Activated CD4-positive, alpha-beta memory T cell treated with anti-CD3 and anti-CD28 coated beads, Interleukin-2, amount 10 ng/mL, durations not matched to agents 7 days and 5 days (primary cell): ENCODE data around the gene N4BP2. TPM values are rescaled to one million over a fixed set of nuclear protein-coding genes. Genes with fewer than 3 reads are reported as not detected.

Source experiments
- CTCF ChIA-PET: fragments of 350-600 bp; sonication (Branson Sonifier 250); formaldehyde crosslinking; loops from one replicate; lab custom pipeline; 2021; ENCODE audit warnings: antibody characterized with exemption, inconsistent platforms; lab: Charles Lee
- POLR2A ChIA-PET: fragments of 350-600 bp; sonication (Branson Sonifier 250); formaldehyde crosslinking; loops from one replicate; lab custom pipeline; 2021; ENCODE audit warnings: antibody characterized with exemption; lab: Charles Lee
- DNase-seq: peaks from one replicate; pipeline ENCODE4 v3.0.0-alpha.2; 2020
- H3K27ac Mint-ChIP-seq: one replicate; pipeline ENCODE4 v1.8.0; 2021; ENCODE audit warnings: mild to moderate bottlenecking, mixed read lengths
- H3K27me3 Mint-ChIP-seq: one replicate; pipeline ENCODE4 v1.8.0; 2021; ENCODE audit warnings: mixed read lengths
- H3K36me3 Mint-ChIP-seq: one replicate; pipeline ENCODE4 v1.8.0; 2021; ENCODE audit warnings: low read depth, mixed read lengths
- H3K4me1 Mint-ChIP-seq: one replicate; pipeline ENCODE4 v1.8.0; 2021; ENCODE audit warnings: mixed read lengths
- H3K4me3 Mint-ChIP-seq: one replicate; pipeline ENCODE4 v1.8.0; 2021; ENCODE audit warnings: mild to moderate bottlenecking, mixed read lengths
- H3K9me3 Mint-ChIP-seq: one replicate; pipeline ENCODE4 v1.8.0; 2021; ENCODE audit warnings: mixed read lengths
- total RNA-seq, 2 experiments: library from RNA; stranded (reverse); gene quantifications; one replicate each; pipeline ENCODE4 v1.2.3, GENCODE V29; 2021

The N4BP2 gene
- total RNA-seq, 2 experiments from 2014 or later, result 22.5 to 26.8 TPM

GRCh38 chr4:40190019-40190418 is 133.4 kb downstream of the N4BP2 start:
- no peak for DNase-seq
- Mint-ChIP-seq H3K4me1 (peaks cover 72% of the 10 kb centered on the region), H3K9me3 (no peaks in the 10 kb centered on the region), H3K4me3 (peak overlapping the region; percentile 97), H3K27me3 (no peaks in the 10 kb centered on the region), H3K27ac (peak overlapping the region; percentile 29), H3K36me3 (no peaks in the 10 kb centered on the region)
- ChIA-PET POLR2A (interaction anchor here (0.8 to 10.0 kb wide), 5 partner anchors 7 to 118 kb away, joined by 3 to 135 read pairs (median 17); partner anchors contain the start of gene RHOH), CTCF (interaction anchor here (1.0 to 2.3 kb wide), 3 partner anchors 10 to 135 kb away, joined by 3 to 7 read pairs (median 7); no protein-coding TSS in a partner anchor)

DNA sequence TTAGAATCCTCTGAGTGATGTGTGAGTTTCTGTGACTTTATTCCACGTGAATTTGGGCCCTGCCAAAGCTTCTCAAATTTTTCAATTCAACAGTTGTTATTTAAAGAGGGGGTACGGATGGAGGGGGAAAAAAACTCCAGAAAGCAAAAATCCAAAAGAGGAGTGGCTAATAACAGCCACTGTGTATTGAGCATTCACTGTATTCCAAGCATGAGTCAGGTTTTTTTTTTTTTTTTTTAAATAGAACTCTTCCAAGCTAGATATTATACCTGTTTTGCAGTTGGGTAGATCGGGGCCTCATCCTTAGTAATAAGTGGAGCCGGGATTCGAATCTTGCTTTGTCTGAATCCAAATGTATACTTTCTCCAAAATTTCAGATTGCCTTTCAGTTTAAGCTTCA is 133.8 kb downstream of the N4BP2 start:
- no peak for DNase-seq
- Mint-ChIP-seq H3K9me3 (no peaks in the 10 kb centered on the region), H3K4me3 (peak overlapping the region; percentile 97), H3K27me3 (no peaks in the 10 kb centered on the region), H3K27ac (peak overlapping the region; percentile 99), H3K36me3 (no peaks in the 10 kb centered on the region), H3K4me1 (peaks cover 75% of the 10 kb centered on the region)
- CTCF ChIA-PET, result interaction anchor here (0.7 to 2.8 kb wide), 7 partner anchors 10 to 391 kb away, joined by 3 to 13 read pairs (median 3); no protein-coding TSS in a partner anchor
- POLR2A ChIA-PET, result interaction anchor here (0.6 to 10.0 kb wide), 11 partner anchors 7 to 117 kb away, joined by 3 to 135 read pairs (median 8); partner anchors contain the start of gene RHOH

- peak overlapping the region; percentile 99 for H3K27ac Mint-ChIP-seq
- ChIA-PET CTCF (interaction anchor here (0.7 to 2.8 kb wide), 9 partner anchors 9 to 706 kb away, joined by 3 to 13 read pairs (median 3); no protein-coding TSS in a partner anchor), POLR2A (interaction anchor here (0.6 to 10.0 kb wide), 18 partner anchors 6 to 135 kb away, joined by 3 to 135 read pairs (median 5); partner anchors contain the start of genes N4BP2 and RHOH)
- no peak for DNase-seq
- H3K4me3 Mint-ChIP-seq, result peak overlapping the region; percentile 97
- H3K36me3 Mint-ChIP-seq, result no peaks in the 10 kb centered on the region
- peaks cover 77% of the 10 kb centered on the region for H3K4me1 Mint-ChIP-seq
- H3K27me3 Mint-ChIP-seq, result no peaks in the 10 kb centered on the region
- H3K9me3 Mint-ChIP-seq, result no peaks in the 10 kb centered on the region
These were observed 134.5 kb downstream of the N4BP2 start for GRCh38 chr4:40190880-40191815.

- peak overlapping the region; percentile 97 for H3K4me3 Mint-ChIP-seq
These were observed 135.7 kb downstream of the N4BP2 start for GRCh38 chr4:40192114-40193015.

DNA sequence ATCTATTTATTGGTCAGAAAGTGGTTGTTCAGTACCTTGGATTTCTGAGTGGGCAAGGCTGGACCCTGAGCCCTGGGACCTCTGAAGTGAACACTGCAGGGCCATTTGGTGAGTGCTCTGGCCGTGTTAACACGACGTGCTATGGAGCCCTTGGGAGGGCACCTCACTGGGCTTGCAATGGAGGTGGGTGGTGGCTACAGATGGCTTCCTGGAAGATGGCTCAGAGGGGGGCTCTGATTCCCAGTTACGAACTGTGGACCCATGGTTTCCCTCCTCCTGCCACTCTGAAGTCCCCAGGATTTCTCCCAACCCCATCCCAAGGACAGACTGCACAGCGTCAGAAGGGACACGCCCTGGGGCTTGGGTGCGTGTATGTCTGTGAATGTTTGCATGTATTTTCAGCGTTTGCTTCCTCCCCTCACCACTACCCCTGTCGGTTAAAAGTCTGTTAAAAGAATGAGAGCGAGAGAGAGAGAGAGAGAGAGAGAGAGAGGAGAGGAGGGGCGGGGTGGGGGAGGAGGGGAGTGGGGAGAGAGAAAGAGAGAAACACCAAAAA is 136.4 kb downstream of the N4BP2 start:
- H3K36me3 Mint-ChIP-seq, result peaks cover 12% of the 10 kb centered on the region
- H3K4me1 Mint-ChIP-seq, result peaks cover 67% of the 10 kb centered on the region
- POLR2A ChIA-PET, result interaction anchor here (0.9 to 10.0 kb wide), 14 partner anchors 4 to 137 kb away, joined by 3 to 333 read pairs (median 15); partner anchors contain the start of genes N4BP2 and RHOH
- peak overlapping the region; percentile 99 for H3K27ac Mint-ChIP-seq
- H3K27me3 Mint-ChIP-seq, result no peaks in the 10 kb centered on the region
- peak overlapping the region; percentile 97 for H3K4me3 Mint-ChIP-seq
- CTCF ChIA-PET, result interaction anchor here (1.0 to 2.8 kb wide), 2 partner anchors 124 to 132 kb away, joined by 4 to 13 read pairs; no protein-coding TSS in a partner anchor
- no peaks in the 10 kb centered on the region for H3K9me3 Mint-ChIP-seq
- no peak for DNase-seq

More at GRCh38 chr4:40192114-40193015, 135.7 kb downstream of the N4BP2 start:
- no peaks in the 10 kb centered on the region for H3K27me3 Mint-ChIP-seq
- no peaks in the 10 kb centered on the region for H3K9me3 Mint-ChIP-seq
- H3K4me1 Mint-ChIP-seq, result peaks cover 73% of the 10 kb centered on the region
- ChIA-PET POLR2A (interaction anchor here (0.7 to 10.0 kb wide), 14 partner anchors 5 to 136 kb away, joined by 3 to 135 read pairs (median 6); partner anchors contain the start of genes N4BP2 and RHOH), CTCF (interaction anchor here (0.6 to 2.8 kb wide), 5 partner anchors 8 to 705 kb away, joined by 3 to 13 read pairs (median 7); no protein-coding TSS in a partner anchor)
- peak overlapping the region; percentile 99 for H3K27ac Mint-ChIP-seq
- no peak for DNase-seq
- H3K36me3 Mint-ChIP-seq, result peaks cover 4% of the 10 kb centered on the region

GRCh38 chr4:40193578-40193977 is 136.9 kb downstream of the N4BP2 start:
- CTCF ChIA-PET, result interaction anchor here (1.0 to 3.1 kb wide), 2 partner anchors 115 to 132 kb away, joined by 4 to 20 read pairs; no protein-coding TSS in a partner anchor
- Mint-ChIP-seq H3K36me3 (peaks cover 17% of the 10 kb centered on the region), H3K27me3 (no peaks in the 10 kb centered on the region), H3K4me1 (peaks cover 67% of the 10 kb centered on the region), H3K4me3 (peak overlapping the region; percentile 97), H3K9me3 (no peaks in the 10 kb centered on the region), H3K27ac (peak overlapping the region; percentile 99)
- no peak for DNase-seq
- POLR2A ChIA-PET, result interaction anchor here (1.0 to 7.9 kb wide), 8 partner anchors 6 to 136 kb away, joined by 3 to 333 read pairs (median 76); partner anchors contain the start of gene N4BP2

DNA sequence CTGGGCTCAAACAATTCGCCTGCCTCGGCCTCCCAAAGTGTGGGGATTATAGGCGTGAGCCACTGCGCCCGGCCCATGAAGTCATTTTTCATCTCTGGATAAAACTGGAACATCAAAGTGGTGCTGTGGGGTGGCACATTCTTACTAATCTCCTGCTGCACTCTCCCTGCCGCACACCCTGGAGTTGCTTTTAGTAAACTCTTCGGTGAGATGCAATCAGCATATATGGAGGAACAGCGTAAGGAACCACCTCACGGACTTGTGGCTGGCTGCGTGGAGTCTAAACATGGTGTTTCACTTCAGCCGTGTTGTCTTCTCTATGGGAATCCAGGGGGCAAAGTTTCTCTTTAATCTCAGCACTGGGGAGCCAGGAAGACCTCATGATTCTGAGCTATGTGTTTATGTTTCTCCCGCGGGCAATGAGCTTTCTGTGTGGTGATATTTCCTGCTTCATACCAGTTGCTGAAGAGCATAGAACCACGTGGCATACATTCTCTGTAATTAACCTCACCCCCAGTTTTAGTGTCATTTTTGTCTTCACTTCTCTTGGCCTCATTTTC is 138.0 kb downstream of the N4BP2 start:
- H3K4me1 Mint-ChIP-seq, result peaks cover 62% of the 10 kb centered on the region
- no peaks in the 10 kb centered on the region for H3K9me3 Mint-ChIP-seq
- ChIA-PET CTCF (interaction anchor here (0.5 to 3.1 kb wide), 12 partner anchors 11 to 138 kb away, joined by 3 to 20 read pairs (median 4); partner anchors contain the start of gene N4BP2), POLR2A (interaction anchor here (0.7 to 7.9 kb wide), 17 partner anchors 7 to 1147 kb away, joined by 3 to 333 read pairs (median 9); partner anchors contain the start of gene N4BP2)
- peak overlapping the region; percentile 99 for H3K27ac Mint-ChIP-seq
- DNase-seq, result peak; percentile 56
- H3K4me3 Mint-ChIP-seq, result peak overlapping the region; percentile 97
- no peaks in the 10 kb centered on the region for H3K27me3 Mint-ChIP-seq
- H3K36me3 Mint-ChIP-seq, result peaks cover 28% of the 10 kb centered on the region

- peak overlapping the region; percentile 99 for H3K27ac Mint-ChIP-seq
- H3K36me3 Mint-ChIP-seq, result peaks cover 36% of the 10 kb centered on the region
- peak overlapping the region; percentile 97 for H3K4me3 Mint-ChIP-seq
- DNase-seq, result no peak
- H3K9me3 Mint-ChIP-seq, result no peaks in the 10 kb centered on the region
- ChIA-PET POLR2A (interaction anchor here (0.7 to 7.9 kb wide), 20 partner anchors 8 to 1148 kb away, joined by 3 to 333 read pairs (median 4); partner anchors contain the start of gene N4BP2), CTCF (interaction anchor here (0.5 to 3.1 kb wide), 14 partner anchors 10 to 139 kb away, joined by 3 to 20 read pairs (median 4); partner anchors contain the start of gene N4BP2)
- peaks cover 56% of the 10 kb centered on the region for H3K4me1 Mint-ChIP-seq
- no peaks in the 10 kb centered on the region for H3K27me3 Mint-ChIP-seq
These were observed 138.8 kb downstream of the N4BP2 start for GRCh38 chr4:40195182-40196177.

DNA sequence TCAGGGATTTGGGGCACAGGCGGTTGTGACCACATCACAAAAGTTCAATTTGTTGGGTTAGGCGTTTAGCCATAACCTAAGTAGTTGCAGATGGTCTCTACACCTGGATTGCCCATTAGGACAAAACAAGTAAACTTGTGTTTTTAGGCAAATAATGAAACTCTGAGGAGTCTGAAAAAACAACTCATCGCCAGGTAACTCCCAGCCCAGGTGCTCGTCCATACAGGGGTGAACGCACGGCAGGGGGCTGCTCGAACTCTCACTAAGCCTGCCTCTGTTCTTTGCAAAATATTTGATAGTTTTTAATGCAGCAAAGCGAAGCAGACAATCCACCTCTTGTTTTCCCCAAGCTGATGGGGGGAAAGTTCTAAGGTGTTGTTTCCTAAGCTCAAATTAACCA is 139.6 kb downstream of the N4BP2 start:
- H3K27ac Mint-ChIP-seq, result peak overlapping the region; percentile 99
- H3K36me3 Mint-ChIP-seq, result peaks cover 43% of the 10 kb centered on the region
- no peaks in the 10 kb centered on the region for H3K9me3 Mint-ChIP-seq
- ChIA-PET CTCF (interaction anchor here (0.9 to 3.1 kb wide), 4 partner anchors 44 to 120 kb away, joined by 3 to 20 read pairs (median 4); no protein-coding TSS in a partner anchor), POLR2A (interaction anchor here (0.8 to 7.9 kb wide), 10 partner anchors 8 to 219 kb away, joined by 3 to 333 read pairs (median 29); partner anchors contain the start of gene N4BP2)
- peaks cover 51% of the 10 kb centered on the region for H3K4me1 Mint-ChIP-seq
- H3K4me3 Mint-ChIP-seq, result peak overlapping the region; percentile 97
- DNase-seq, result no peak
- no peaks in the 10 kb centered on the region for H3K27me3 Mint-ChIP-seq
